CD14-positive monocyte (primary cell): ENCODE results near the gene QSOX1. TPM values are rescaled to one million over a fixed set of nuclear protein-coding genes. Genes with fewer than 3 reads are reported as not detected.

Experiments used
- DNase-seq, 3 donors: peaks; one replicate each; pipeline ENCODE4 v3.0.0-alpha.2; 2011 to 2022
- H2AFZ ChIP-seq: 2 replicates; pipeline ENCODE4 v1.6.0; 2012; ENCODE audit warnings: mild to moderate bottlenecking, low read depth, low read length, inconsistent platforms; ENCODE audit not compliant: insufficient read depth, poor library complexity, severe bottlenecking
- H3K27ac ChIP-seq, 2 donors: 1 replicate in 1 of 2; 2 replicates in 1 of 2; pipeline ENCODE4 v1.5.1; 2012 to 2013; ENCODE audit warnings: low read length in 2 of 2, control low read depth in 1 of 2, inconsistent platforms in 1 of 2, low read depth in 1 of 2, mild to moderate bottlenecking in 1 of 2
- H3K27me3 ChIP-seq, 2 donors: one replicate each; pipeline versions ENCODE4 v1.6.0 to v1.6.1; 2011 to 2013; ENCODE audit warnings: low read length in 2 of 2; ENCODE audit not compliant: control insufficient read depth in 2 of 2, insufficient read depth in 2 of 2
- H3K36me3 ChIP-seq, 2 donors: replicated peaks in 1 of 2; 1 replicate in 1 of 2; 2 replicates in 1 of 2; pipeline versions ENCODE4 v1.5.1 to v1.6.1; 2012 to 2013; ENCODE audit warnings: low read length in 2 of 2, control low read depth in 1 of 2, inconsistent platforms in 1 of 2, mild to moderate bottlenecking in 1 of 2; ENCODE audit not compliant: insufficient read depth in 2 of 2, control insufficient read depth in 1 of 2
- H3K4me1 ChIP-seq, 2 donors: 1 replicate in 1 of 2; 2 replicates in 1 of 2; pipeline versions ENCODE4 v1.5.1 to v1.6.1; 2012 to 2013; ENCODE audit warnings: low read length in 2 of 2, control low read depth in 1 of 2, inconsistent platforms in 1 of 2, mild to moderate bottlenecking in 1 of 2, moderate library complexity in 1 of 2; ENCODE audit not compliant: insufficient read depth in 2 of 2, control insufficient read depth in 1 of 2
- H3K4me2 ChIP-seq: replicated peaks from 2 replicates; pipeline ENCODE3; 2012; ENCODE audit warnings: low read length, moderate library complexity, mild to moderate bottlenecking; ENCODE audit not compliant: poor library complexity, severe bottlenecking; ENCODE audit errors: extremely low read depth
- H3K4me3 ChIP-seq, 3 experiments: fragments of 200-600 bp in 1 of 3; sonication (generic) in 1 of 3; replicated peaks in 1 of 3; 1 replicate in 2 of 3; 2 replicates in 1 of 3; pipeline ENCODE4 v1.5.1; 2011 to 2013; ENCODE audit warnings: low read length in 3 of 3, mild to moderate bottlenecking in 3 of 3, control low read depth in 2 of 3, low read depth in 2 of 3, inconsistent platforms in 1 of 3, moderate library complexity in 1 of 3
- H3K79me2 ChIP-seq: 2 replicates; pipeline ENCODE4 v1.6.0; 2012; ENCODE audit warnings: mild to moderate bottlenecking, control low read depth, inconsistent platforms, low read length, moderate library complexity; ENCODE audit not compliant: insufficient read depth
- H3K9ac ChIP-seq: 2 replicates; pipeline ENCODE4 v1.6.0; 2017; ENCODE audit warnings: low read length, mild to moderate bottlenecking; ENCODE audit not compliant: insufficient read depth, poor library complexity, severe bottlenecking
- H3K9me3 ChIP-seq, 2 donors: replicated peaks in 1 of 2; 1 replicate in 1 of 2; 2 replicates in 1 of 2; pipeline versions ENCODE4 v1.5.1 to v1.6.1; 2012 to 2013; ENCODE audit warnings: low read length in 2 of 2, control low read depth in 1 of 2; ENCODE audit not compliant: control insufficient read depth in 1 of 2, insufficient read depth in 1 of 2
- H4K20me1 ChIP-seq: 2 replicates; pipeline ENCODE4 v1.6.0; 2012; ENCODE audit warnings: mild to moderate bottlenecking, low read length, control low read depth, moderate library complexity; ENCODE audit not compliant: insufficient read depth
- H3K27ac Mint-ChIP-seq, 7 donors: one replicate each; pipeline ENCODE4 v1.8.0; 2020; ENCODE audit warnings: mild to moderate bottlenecking in 7 of 7, mixed read lengths in 7 of 7, moderate library complexity in 6 of 7, inconsistent platforms in 2 of 7
- H3K27me3 Mint-ChIP-seq, 3 donors: one replicate each; pipeline ENCODE4 v1.8.0; 2021 to 2022; ENCODE audit warnings: low read depth in 3 of 3, mild to moderate bottlenecking in 3 of 3, mixed read lengths in 3 of 3, moderate library complexity in 3 of 3, inconsistent platforms in 1 of 3
- H3K36me3 Mint-ChIP-seq, 2 donors: one replicate each; pipeline ENCODE4 v1.8.0; 2020; ENCODE audit warnings: mixed read lengths in 2 of 2, inconsistent platforms in 1 of 2, mild to moderate bottlenecking in 1 of 2
- H3K4me1 Mint-ChIP-seq: one replicate; pipeline ENCODE4 v1.8.0; 2020; ENCODE audit warnings: mild to moderate bottlenecking, mixed read lengths
- H3K4me3 Mint-ChIP-seq, 2 donors: one replicate each; pipeline ENCODE4 v1.8.0; 2020; ENCODE audit warnings: mild to moderate bottlenecking in 2 of 2, mixed read lengths in 2 of 2, moderate library complexity in 1 of 2
- H3K9me3 Mint-ChIP-seq, 7 donors: one replicate each; pipeline ENCODE4 v1.8.0; 2020 to 2022; ENCODE audit warnings: mixed read lengths in 7 of 7, mild to moderate bottlenecking in 6 of 7, moderate library complexity in 6 of 7, inconsistent platforms in 2 of 7
- CTCF ChIP-seq: fragments of 200-600 bp; IDR thresholded peaks from one replicate; pipeline ENCODE4 v1.8.0; 2022; ENCODE audit warnings: antibody characterized with exemption, mild to moderate bottlenecking
- WGBS: methylation state at CpG from one replicate; pipeline ENCODE4 v1.1.5; 2013; ENCODE audit warnings: missing lambda C conversion rate; ENCODE audit not compliant: insufficient coverage; 5-methylcytosine and 5-hydroxymethylcytosine counted together
- intact Hi-C, 2 donors: fragments of 100-400 bp; cut with micrococcal nuclease; formaldehyde crosslinking; loops; one replicate each; pipeline versions ENCODE4 v1.15.0 to v1.15.1; 2023
- polyA plus RNA-seq, 3 donors: library from polyadenylated mRNA; depleted of rRNA in 1 of 3; unstranded in 2 of 3; stranded (reverse) in 1 of 3; fragments of 300-500 nt in 2 of 3; fragments of >200 nt in 1 of 3; fragmentation: Illumina TruSeq in 2 of 3; gene quantifications; 1 replicate in 2 of 3; 2 replicates in 1 of 3; pipeline ENCODE4 v1.2.3, GENCODE V29; 2012 to 2021

QSOX1 gene
- polyA plus RNA-seq, 3 donors: 34.5 to 86.5 (median 35.8) TPM

GRCh38 chr1:180177931-180178330, 23.3 kb downstream of the QSOX1 start:
- Histone ChIP-seq H3K9me3 (no peaks in the 10 kb centered on the region), H2AFZ (no peak overlapping the region), H3K27me3 (no peaks in the 10 kb centered on the region), H3K4me3 (no peak overlapping the region), H3K4me1 (no peaks in the 10 kb centered on the region), H3K27ac (no peak overlapping the region), H3K79me2 (no peaks in the 10 kb centered on the region), H3K4me2 (no peak overlapping the region), H3K9ac (no peak overlapping the region), H3K36me3 (peaks cover 65 to 96% of the 10 kb centered on the region in 2 donors), H4K20me1 (peaks cover 39% of the 10 kb centered on the region)
- no peak for TF ChIP-seq CTCF
- Mint-ChIP-seq H3K9me3 (no peaks in the 10 kb centered on the region), H3K27ac (peak overlapping the region in 6 of 7 donors; percentile 15 to 81 (median 66)), H3K36me3 (peaks cover 75 to 95% of the 10 kb centered on the region in 2 donors), H3K4me3 (no peak overlapping the region), H3K4me1 (no peaks in the 10 kb centered on the region), H3K27me3 (peaks cover 0 to 2% (median 0%) of the 10 kb centered on the region in 3 donors)
- intact Hi-C loops: loop anchor here in 1 of 2 donors (5.0 kb wide), 1 partner anchor 71 kb away; no protein-coding TSS in a partner anchor
- no CpG with 5 or more reads among the region's 4 CpGs for WGBS
- DNase-seq: no peak

GRCh38 chr1:180178511-180179161, 24.0 kb downstream of the QSOX1 start:
- Histone ChIP-seq H3K79me2 (no peaks in the 10 kb centered on the region), H3K27ac (no peak overlapping the region), H3K4me2 (no peak overlapping the region), H3K4me1 (no peaks in the 10 kb centered on the region), H4K20me1 (peaks cover 34% of the 10 kb centered on the region), H3K9ac (no peak overlapping the region), H3K27me3 (no peaks in the 10 kb centered on the region), H3K36me3 (peaks cover 70 to 97% of the 10 kb centered on the region in 2 donors), H3K4me3 (no peak overlapping the region), H3K9me3 (no peaks in the 10 kb centered on the region), H2AFZ (no peak overlapping the region)
- peak; percentile 95 for TF ChIP-seq CTCF
- Mint-ChIP-seq H3K9me3 (no peaks in the 10 kb centered on the region), H3K27me3 (peaks cover 0 to 2% (median 0%) of the 10 kb centered on the region in 3 donors), H3K27ac (peak overlapping the region in 4 of 7 donors; percentile 22 to 82 (median 76)), H3K4me3 (no peak overlapping the region), H3K4me1 (no peaks in the 10 kb centered on the region), H3K36me3 (peaks cover 77 to 98% of the 10 kb centered on the region in 2 donors)
- intact Hi-C loops: loop anchor here in 1 of 2 donors (5.0 kb wide), 1 partner anchor 71 kb away; no protein-coding TSS in a partner anchor
- WGBS: 81% methylated on average over 11 of the region's 12 CpGs
- peak; percentile 38 to 59 (median 51) for DNase-seq
